ENCODE measurements around the gene ALDH16A1. TPM values are rescaled to one million over a fixed set of nuclear protein-coding genes. Genes with fewer than 3 reads are reported as not detected.

The ALDH16A1 gene
- total RNA-seq, 2 donors from 2014 or later = 52.8 to 57.1 TPM

- Histone ChIP-seq H3K36me3 (ENCODE audit: control insufficient read depth, insufficient read depth, low read length) (no peaks in the 10 kb centered on the region), H3K9me3 (ENCODE audit: control insufficient read depth, low read length) (no peaks in the 10 kb centered on the region), H3K27me3 (ENCODE audit: control insufficient read depth, insufficient read depth, low read length, poor library complexity, severe bottlenecking) (peaks cover 84% of the 10 kb centered on the region), H3K4me1 (ENCODE audit: control insufficient read depth, insufficient read depth, low read length) (no peaks in the 10 kb centered on the region), H3K27ac (ENCODE audit: low read depth, low read length) (no peak overlapping the region), H3K9ac (ENCODE audit: extremely low read depth, low read length, poor library complexity, severe bottlenecking) (no peak overlapping the region), H3K4me3 (ENCODE audit: low read length) (peak overlapping the region; percentile 68)
- Mint-ChIP-seq H3K27ac (no peak overlapping the region), H3K4me3 (peak overlapping the region; percentile 29), H3K27me3 (ENCODE audit: insufficient read depth) (peaks cover 85% of the 10 kb centered on the region), H3K9me3 (no peaks in the 10 kb centered on the region), H3K36me3 (ENCODE audit: low read depth) (no peaks in the 10 kb centered on the region), H3K4me1 (peaks cover 14% of the 10 kb centered on the region)
- DNase-seq = peak; percentile 99
- no peak for TF ChIP-seq CTCF (conservative IDR thresholded peaks at IDR 0.05)
- 15 to 20% methylated on average over 37 to 48 of the region's 48 CpGs for WGBS, 2 experiments (ENCODE audit: insufficient coverage in 1 of 2, insufficient read length in 1 of 2)
Observed at GRCh38 chr19:49421039-49421877, 31.8 kb upstream of the ALDH16A1 start.

GRCh38 chr19:49421878-49422202 is 31.2 kb upstream of the ALDH16A1 start:
- no peak for DNase-seq
- H3K9me3 ChIP-seq (ENCODE audit: control insufficient read depth, low read length) = no peaks in the 10 kb centered on the region
- Mint-ChIP-seq H3K9me3 (no peaks in the 10 kb centered on the region), H3K4me3 (no peak overlapping the region), H3K4me1 (peaks cover 16% of the 10 kb centered on the region), H3K27ac (no peak overlapping the region), H3K27me3 (ENCODE audit: insufficient read depth) (peaks cover 91% of the 10 kb centered on the region), H3K36me3 (ENCODE audit: low read depth) (no peaks in the 10 kb centered on the region)
- no peak overlapping the region for H3K9ac ChIP-seq (ENCODE audit: extremely low read depth, low read length, poor library complexity, severe bottlenecking)
- H3K27ac ChIP-seq (ENCODE audit: low read depth, low read length) = no peak overlapping the region
- H3K4me3 ChIP-seq (ENCODE audit: low read length) = no peak overlapping the region
- 0 to 24% methylated on average over 1 to 3 of the region's 3 CpGs for WGBS, 2 experiments (ENCODE audit: insufficient coverage in 1 of 2, insufficient read length in 1 of 2)
- no peaks in the 10 kb centered on the region for H3K4me1 ChIP-seq (ENCODE audit: control insufficient read depth, insufficient read depth, low read length)
- TF ChIP-seq CTCF (conservative IDR thresholded peaks at IDR 0.05) = no peak
- no peaks in the 10 kb centered on the region for H3K36me3 ChIP-seq (ENCODE audit: control insufficient read depth, insufficient read depth, low read length)
- H3K27me3 ChIP-seq (ENCODE audit: control insufficient read depth, insufficient read depth, low read length, poor library complexity, severe bottlenecking) = peaks cover 89% of the 10 kb centered on the region

DNA sequence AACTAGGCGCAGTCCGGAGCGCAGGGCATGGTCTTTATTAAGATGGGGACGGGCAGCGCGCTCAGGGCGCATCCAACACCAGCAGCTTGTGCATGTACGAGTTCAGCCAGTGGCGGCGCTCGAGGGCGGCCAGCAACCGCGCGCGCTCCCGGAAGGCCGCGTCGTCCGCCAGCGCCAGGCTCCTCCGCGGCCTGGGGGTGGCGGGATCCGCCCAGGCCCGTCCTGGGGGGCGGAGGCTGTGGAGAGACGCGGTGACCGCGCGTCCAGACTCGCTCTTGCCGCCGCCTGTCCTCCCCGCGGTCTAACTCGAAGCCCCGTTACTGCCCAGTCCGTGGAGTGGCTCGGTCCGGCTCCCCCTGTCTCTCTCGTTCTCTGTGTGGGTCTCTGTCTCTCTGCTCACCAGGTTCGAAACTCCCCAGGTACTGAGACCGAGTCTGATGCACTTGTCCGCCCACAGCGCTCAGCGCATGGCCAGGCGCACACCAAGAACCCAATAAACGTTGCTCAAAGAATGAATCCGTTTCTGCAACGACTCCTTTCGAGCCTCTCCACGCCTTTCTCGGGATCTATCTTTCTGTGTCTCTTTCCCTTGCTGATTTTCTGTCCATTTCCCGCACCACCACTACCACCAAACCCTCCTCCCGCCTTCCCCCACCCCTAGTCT is 30.5 kb upstream of the ALDH16A1 start:
- Histone ChIP-seq H3K27ac (ENCODE audit: low read depth, low read length) (no peak overlapping the region), H3K9ac (ENCODE audit: extremely low read depth, low read length, poor library complexity, severe bottlenecking) (no peak overlapping the region), H3K36me3 (ENCODE audit: control insufficient read depth, insufficient read depth, low read length) (no peaks in the 10 kb centered on the region), H3K27me3 (ENCODE audit: control insufficient read depth, insufficient read depth, low read length, poor library complexity, severe bottlenecking) (peaks cover 96% of the 10 kb centered on the region), H3K4me1 (ENCODE audit: control insufficient read depth, insufficient read depth, low read length) (no peaks in the 10 kb centered on the region), H3K9me3 (ENCODE audit: control insufficient read depth, low read length) (no peaks in the 10 kb centered on the region), H3K4me3 (ENCODE audit: low read length) (peak overlapping the region; percentile 69)
- Mint-ChIP-seq H3K9me3 (no peaks in the 10 kb centered on the region), H3K4me3 (peak overlapping the region; percentile 41), H3K36me3 (ENCODE audit: low read depth) (no peaks in the 10 kb centered on the region), H3K4me1 (peaks cover 16% of the 10 kb centered on the region), H3K27me3 (ENCODE audit: insufficient read depth) (peaks cover 97% of the 10 kb centered on the region), H3K27ac (no peak overlapping the region)
- peak; percentile 79 for TF ChIP-seq CTCF (conservative IDR thresholded peaks at IDR 0.05)
- 4 to 9% methylated on average over 40 to 58 of the region's 58 CpGs for WGBS, 2 experiments (ENCODE audit: insufficient coverage in 1 of 2, insufficient read length in 1 of 2)
- DNase-seq = peak; percentile 93

Data from endodermal cell (in vitro differentiated cells).